K562 (cell line): Measurements from ENCODE around the gene VPS50. TPM values are rescaled to one million over a fixed set of nuclear protein-coding genes. Genes with fewer than 3 reads are reported as not detected.
A peak's percentile ranks its signal among the peaks of the same experiment; 100 is the strongest.

Source experiments
- ATAC-seq: fragments of 200-7000 bp; cut with Tn5 transposase; 3 replicates; pipeline ENCODE4 v1.9.1; 2020; ENCODE audit warnings: moderate library complexity
- BruUV-seq: library from RNA; stranded (reverse); fragments of 400-500 nt; replicated peaks from 2 replicates; lab custom pipeline; 2021; lab: Mats Ljungman, UMichigan
- CTCF ChIA-PET: fragments of 300-600 bp; formaldehyde crosslinking; extraction: SDS; loops from one replicate; lab custom pipeline; 2021; ENCODE audit warnings: low intra/inter-chr PET ratio; lab: Yijun Ruan, JAX
- POLR2A ChIA-PET: fragments of 300-600, 350-650 bp; sonication (Branson Sonifier 250); formaldehyde crosslinking; extraction: SDS; loops from one replicate; lab custom pipeline; 2021; ENCODE audit warnings: antibody characterized with exemption, inconsistent platforms; lab: Yijun Ruan, JAX
- DNase-seq, 4 experiments: peaks; one replicate each; pipeline versions ENCODE4 v3.0.0 to v3.0.0-alpha.2; 2011 to 2018; ENCODE audit warnings: low spot score in 3 of 4, mixed read lengths in 3 of 4; ENCODE audit errors: extremely low read depth in 1 of 4
- FAIRE-seq: peaks from 2 replicates; lab custom pipeline; 2011; peaks lifted over from hg19 to GRCh38; lab: Jason Lieb, UNC
- H2AFZ ChIP-seq: 2 replicates; pipeline ENCODE4 v1.6.0; 2011; ENCODE audit warnings: low read depth, low read length, control low read depth, inconsistent platforms
- H3K27ac ChIP-seq: fragments of 200-600 bp; 3 replicates; pipeline ENCODE4 v1.8.0; 2011; ENCODE audit warnings: low read depth, mild to moderate bottlenecking, control low read depth, inconsistent platforms, low read length, moderate library complexity, mixed read lengths; ENCODE audit errors: extremely low read depth
- H3K27me3 ChIP-seq, 2 experiments: fragments of 300-600 bp in 1 of 2; 2 replicates in 1 of 2; 3 replicates in 1 of 2; pipeline versions ENCODE4 v1.6.0 to v1.8.0; 2011; ENCODE audit warnings: inconsistent platforms in 2 of 2, low read length in 2 of 2, mild to moderate bottlenecking in 1 of 2, mixed read lengths in 1 of 2, moderate library complexity in 1 of 2; ENCODE audit not compliant: control insufficient read depth in 2 of 2, insufficient read depth in 2 of 2
- H3K36me3 ChIP-seq: fragments of 300-600 bp; 3 replicates; pipeline ENCODE4 v1.8.0; 2011; ENCODE audit warnings: mild to moderate bottlenecking, low read length, inconsistent platforms; ENCODE audit not compliant: control insufficient read depth, insufficient read depth
- H3K4me1 ChIP-seq, 2 experiments: fragments of 200-600 bp in 1 of 2; replicated peaks in 1 of 2; 2 replicates in 1 of 2; 3 replicates in 1 of 2; pipeline versions ENCODE4 v1.5.1 to v1.8.0; 2011; ENCODE audit warnings: inconsistent platforms in 2 of 2, low read length in 2 of 2, mild to moderate bottlenecking in 1 of 2, mixed read lengths in 1 of 2, moderate library complexity in 1 of 2; ENCODE audit not compliant: control insufficient read depth in 2 of 2, insufficient read depth in 2 of 2
- H3K4me2 ChIP-seq: 2 replicates; pipeline ENCODE4 v1.6.1; 2011; ENCODE audit warnings: low read length, control low read depth, inconsistent platforms, mixed read lengths; ENCODE audit not compliant: insufficient read depth
- H3K4me3 ChIP-seq: fragments of 200-600 bp; sonication (generic), shearing (Covaris generic); 2 replicates; pipeline ENCODE4 v1.5.1; 2016; ENCODE audit warnings: control low read depth, inconsistent platforms
- H3K79me2 ChIP-seq: fragments of 200-600 bp; 3 replicates; pipeline ENCODE4 v1.8.0; 2011; ENCODE audit warnings: low read length, inconsistent platforms; ENCODE audit not compliant: control insufficient read depth, insufficient read depth
- H3K9ac ChIP-seq, 2 experiments: 2 replicates each; pipeline versions ENCODE4 v1.6.0 to v1.6.1; 2011; ENCODE audit warnings: low read depth in 2 of 2, low read length in 2 of 2, control low read depth in 1 of 2, inconsistent platforms in 1 of 2, mild to moderate bottlenecking in 1 of 2, mixed read lengths in 1 of 2; ENCODE audit not compliant: insufficient read depth in 1 of 2
- H3K9me1 ChIP-seq: one replicate; pipeline ENCODE4 v1.6.0; 2011; ENCODE audit warnings: inconsistent platforms, mild to moderate bottlenecking, low read length, moderate library complexity; ENCODE audit not compliant: control insufficient read depth, insufficient read depth
- H3K9me3 ChIP-seq: replicated peaks from 2 replicates; pipeline ENCODE4 v1.5.1; 2011; ENCODE audit warnings: low read depth, low read length, inconsistent platforms; ENCODE audit not compliant: control insufficient read depth, insufficient read depth
- H4K20me1 ChIP-seq: replicated peaks from 2 replicates; pipeline ENCODE4 v1.6.1; 2011; ENCODE audit warnings: low read length, inconsistent platforms, mixed read lengths; ENCODE audit not compliant: control insufficient read depth, insufficient read depth
- CREB3 ChIP-seq: fragments of 450-650 bp; conservative IDR thresholded peaks from 2 replicates; pipeline ENCODE4 v1.6.1; 2016; ENCODE audit warnings: missing genetic modification characterization, low read depth, mild to moderate bottlenecking, missing compliant biosample characterization, moderate library complexity
- CREBBP ChIP-seq: IDR thresholded peaks from one replicate; pipeline ENCODE4 v1.6.1; 2012; ENCODE audit warnings: low read depth, mild to moderate bottlenecking, control low read depth, inconsistent platforms, low read length
- HDAC2 ChIP-seq: fragments of 450-650 bp; IDR thresholded peaks from 2 replicates; pipeline ENCODE4 v1.6.1; 2016; ENCODE audit warnings: mild to moderate bottlenecking
- JUN ChIP-seq, 2 experiments: sonication (generic) in 1 of 2; formaldehyde crosslinking in 1 of 2; IDR thresholded peaks; 2 replicates each; pipeline versions ENCODE4 v1.6.1 to v1.8.0; 2012 to 2022; ENCODE audit warnings: borderline replicate concordance in 2 of 2, mild to moderate bottlenecking in 2 of 2, improper control_type of control experiment in 1 of 2, low read depth in 1 of 2, low read length in 1 of 2, missing genetic modification reagents in 1 of 2
- PTRF ChIP-seq: fragments of 450-650 bp; IDR thresholded peaks from 2 replicates; pipeline ENCODE4 v1.6.1; 2016; ENCODE audit warnings: mild to moderate bottlenecking, missing genetic modification characterization, missing compliant biosample characterization
- ZBTB1 ChIP-seq: sonication (generic); formaldehyde crosslinking; IDR thresholded peaks from 2 replicates; pipeline ENCODE4 v1.8.1; 2023; ENCODE audit warnings: missing genetic modification reagents, low read depth, mild to moderate bottlenecking, borderline replicate concordance
- ZC3H11A ChIP-seq: IDR thresholded peaks from 2 replicates; pipeline ENCODE4 v1.6.1; 2012; ENCODE audit warnings: low read depth, low read length, improper control_type of control experiment
- ZNF140 ChIP-seq: fragments of 250-450 bp; sonication (Bioruptor Pico); IDR thresholded peaks from 2 replicates; pipeline ENCODE4 v1.8.0; 2021; ENCODE audit warnings: moderate library complexity, mild to moderate bottlenecking, inconsistent platforms
- ZNF354B ChIP-seq: fragments of 250-450 bp; sonication (Bioruptor Pico); IDR thresholded peaks from 2 replicates; pipeline ENCODE4 v1.4.0; 2020
- ZNF407 ChIP-seq: fragments of 450-650 bp; IDR thresholded peaks from 2 replicates; pipeline ENCODE4 v1.6.1; 2016; ENCODE audit warnings: low read depth
- ZNF511 ChIP-seq: sonication (generic); formaldehyde crosslinking; IDR thresholded peaks from 2 replicates; pipeline ENCODE4 v1.8.0; 2022; ENCODE audit warnings: mild to moderate bottlenecking, missing genetic modification reagents
- WGBS: fragments of 100-300 bp; shearing (Covaris generic); methylation state at CpG from one replicate; pipeline ENCODE4 v1.1.6; 2016; ENCODE audit warnings: low coverage, mixed read lengths; ENCODE audit not compliant: insufficient coverage; ENCODE audit errors: missing lambda C conversion rate; 5-methylcytosine and 5-hydroxymethylcytosine counted together
- in situ Hi-C: fragments of 300-500 bp; cut with MboI; formaldehyde crosslinking; loops from 4 replicates; pipeline ENCODE4 v1.15.0; 2018; ENCODE audit warnings: inconsistent platforms, mixed read lengths
- intact Hi-C: fragments of 100-400 bp; cut with micrococcal nuclease; formaldehyde crosslinking; loops from 2 replicates; pipeline ENCODE4 v1.14.2; 2022
- polyA plus RNA-seq, 8 experiments: library from polyadenylated mRNA; depleted of rRNA in 4 of 8; stranded (reverse) in 5 of 8; unstranded in 3 of 8; fragments of >200 nt; fragmentation: Nextera tagmentation in 2 of 8; fragmentation: Illumina TruSeq in 1 of 8; extraction: Ambion mirVana in 2 of 8; extraction: Trizol in 1 of 8; gene quantifications; 2 replicates each; pipeline versions ENCODE4 v1.2.1 to v1.2.3, GENCODE V29; 2011 to 2014; ENCODE audit warnings: inconsistent platforms in 1 of 8, missing spikeins in 1 of 8
- total RNA-seq, 7 experiments: library from RNA; depleted of rRNA in 6 of 7; stranded (reverse); fragments of >200 nt in 6 of 7; fragmentation: Illumina TruSeq in 2 of 7; extraction: Trizol in 2 of 7; gene quantifications; 2 replicates each; pipeline versions ENCODE4 v1.2.1 to v1.2.3, GENCODE V29; 2011 to 2021; ENCODE audit warnings: low replicate concordance in 1 of 7

Gene VPS50
- total and polyA plus RNA-seq, 9 of the 15 experiments (the other 6 are each of a cell fraction or from before 2014, with no cell fraction given) = 10.5 to 29.4 (median 15.8) TPM

GRCh38 chr7:93331706-93332105, 99.5 kb downstream of the VPS50 start:
- FAIRE-seq (no peak), DNase-seq (peak in 1 of 4 experiments; percentile 6), ATAC-seq (peak; percentile 85)
- Histone ChIP-seq H3K79me2 (no peaks in the 10 kb centered on the region), H3K4me3 (no peak overlapping the region), H3K9ac (no peak overlapping the region), H4K20me1 (no peaks in the 10 kb centered on the region), H3K9me3 (no peaks in the 10 kb centered on the region), H3K4me2 (no peak overlapping the region)
- POLR2A ChIA-PET = no interaction called here
- in situ Hi-C loops = no loop called here
- 28% methylated on average over 3 of the region's 3 CpGs for WGBS
- intact Hi-C loops = no loop called here
- no TSS peak for BruUV-seq
- CTCF ChIA-PET = no interaction called here
- TF ChIP-seq PTRF (tag) (no peak), CREBBP (no peak), ZBTB1 (CRISPR knock-in tag) (no peak), ZNF354B (CRISPR knock-in tag) (no peak), ZNF140 (CRISPR knock-in tag) (no peak), ZNF407 (no peak), ZNF511 (no peak), JUN (IDR thresholded peaks at IDR 0.05; ENCODE audit: borderline replicate concordance, low read depth, low read length) (no peak), JUN (CRISPR knock-in tag; IDR thresholded peaks at IDR 0.05; ENCODE audit: borderline replicate concordance) (no peak), CREB3 (no peak), HDAC2 (no peak), ZC3H11A (no peak)
- TF ChIP-seq, all 486 proteins: peak for 0
- no peak overlapping the region for H3K27ac ChIP-seq
- no peaks in the 10 kb centered on the region for H3K4me1 ChIP-seq
- no peak overlapping the region for H2AFZ ChIP-seq
- no peaks in the 10 kb centered on the region for H3K9me1 ChIP-seq
- no peaks in the 10 kb centered on the region for H3K27me3 ChIP-seq
- 0 out of 3 replicates have a peak, but pooled peaks cover 2% of the 10 kb centered on the region for H3K36me3 ChIP-seq
